Measurements from ENCODE around the gene PROC. TPM values are rescaled to one million over a fixed set of nuclear protein-coding genes. Genes with fewer than 3 reads are reported as not detected.

Gene PROC
- total and polyA plus RNA-seq, 10 donors, result 0.16 to 0.52 (median 0.21) TPM; not detected in 7

DNA sequence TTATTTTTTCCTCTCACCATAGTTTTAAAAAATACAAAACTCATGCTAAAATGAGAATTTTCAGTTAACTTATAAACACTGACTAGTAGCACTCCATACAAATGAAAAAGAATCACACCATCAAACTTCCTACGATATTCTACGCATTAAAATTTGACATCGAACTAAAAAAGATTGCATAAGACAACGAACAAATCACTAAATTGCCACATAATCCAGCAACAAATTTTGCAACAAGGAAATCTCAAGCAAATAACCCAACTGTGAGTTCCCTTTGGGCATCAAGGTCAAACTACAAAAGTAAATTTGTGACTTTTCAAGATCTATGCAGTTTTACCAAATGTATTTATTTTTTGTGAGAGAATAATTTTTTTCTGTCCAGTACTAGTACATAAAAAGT is 32.0 kb upstream of the PROC start:
- no peak for TF ChIP-seq POLR2AphosphoS5 (IDR thresholded peaks at IDR 0.05)
- TF ChIP-seq POLR2A (IDR thresholded peaks at IDR 0.05), result no peak
- no peak for TF ChIP-seq CTCF (IDR thresholded peaks at IDR 0.05 in 8 of 11, conservative IDR thresholded peaks at IDR 0.05 in 3 of 11)
- intact Hi-C loops (cut with DNase I; ENCODE audit: low total_unique reads), result no loop called here
- DNase-seq, result no peak

GRCh38 chr2:127386764-127387654 is 31.2 kb upstream of the PROC start:
- H3K27me3 ChIP-seq (replicated peaks in 1 of 7), result no peaks in the 10 kb centered on the region
- peak overlapping the region; percentile 89 to 100 (median 100) for H3K27ac ChIP-seq
- H3K4me3 ChIP-seq, result peak overlapping the region; percentile 50 to 91 (median 76)
- intact Hi-C loops (cut with DNase I; ENCODE audit: low total_unique reads), result no loop called here
- WGBS, 5 donors, result 1 to 2% (median 1%) methylated on average over 10 to 58 of the region's 58 CpGs
- H3K9me3 ChIP-seq, result no peaks in the 10 kb centered on the region
- no peaks in the 10 kb centered on the region for H3K36me3 ChIP-seq
- TF ChIP-seq CTCF (IDR thresholded peaks at IDR 0.05 in 8 of 11, conservative IDR thresholded peaks at IDR 0.05 in 3 of 11) (no peak), POLR2AphosphoS5 (IDR thresholded peaks at IDR 0.05) (peak in 1 of 3 donors; percentile 40), POLR2A (IDR thresholded peaks at IDR 0.05) (no peak)
- DNase-seq, result peak; percentile 97
- peaks cover 23 to 81% (median 59%) of the 10 kb centered on the region in 6 donors for H3K4me1 ChIP-seq

More for the DNA sequence above, 32.0 kb upstream of the PROC start:
- Histone ChIP-seq H3K9me3 (no peaks in the 10 kb centered on the region), H3K4me1 (peaks cover 23 to 89% (median 63%) of the 10 kb centered on the region in 6 donors), H3K4me3 (peak overlapping the region in 6 of 8 donors; percentile 56 to 91 (median 76)), H3K36me3 (no peaks in the 10 kb centered on the region), H3K27ac (peak overlapping the region; percentile 89 to 100 (median 100)), H3K27me3 (replicated peaks in 1 of 7) (no peaks in the 10 kb centered on the region)
- WGBS, 5 donors, result 41 to 78% (median 62%) methylated on average over 4 of the region's 4 CpGs

DNA sequence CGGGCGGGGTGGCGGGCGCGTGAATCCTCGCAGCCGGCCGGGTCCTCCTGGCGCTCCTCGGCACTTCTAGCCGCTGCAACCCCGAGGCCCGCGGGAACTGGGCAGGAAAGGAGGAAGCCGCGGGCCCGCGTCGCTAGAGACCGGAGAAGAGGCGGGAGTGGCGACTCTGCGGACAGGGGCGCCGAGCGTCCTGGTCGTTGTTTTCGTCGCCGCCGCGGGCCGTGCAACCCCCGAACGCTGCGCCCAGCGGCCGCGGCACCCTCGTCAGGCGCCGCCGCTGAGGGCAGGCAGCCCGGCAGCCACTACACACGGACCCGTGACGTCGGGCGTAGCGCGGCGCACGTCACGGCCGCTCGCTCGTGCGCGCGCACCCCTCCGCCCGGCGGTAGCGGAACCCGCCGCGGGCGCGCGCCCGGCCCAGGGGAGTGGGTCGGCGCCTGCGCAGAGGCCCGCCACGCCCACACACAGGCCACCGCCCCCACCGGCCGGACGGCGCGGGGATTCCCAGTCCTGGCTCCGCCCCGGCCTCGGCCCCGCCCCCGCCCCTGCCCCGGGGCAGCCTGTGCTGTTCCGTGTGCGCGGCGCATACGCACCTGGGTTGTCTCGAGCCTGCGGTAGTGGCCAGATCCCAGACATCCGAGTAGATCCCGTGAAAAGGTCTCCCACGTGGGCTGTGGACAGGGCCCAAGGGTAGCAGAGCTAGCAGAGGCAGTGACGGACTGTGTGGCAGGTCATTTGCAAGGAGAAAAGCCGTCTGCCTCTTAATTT is 30.4 kb upstream of the PROC start, which contains the start of gene MAP3K2:
MAP3K2 (minus strand) TSS at position 321 of the 768 bp plus-strand sequence. CDS start 44,846 bp downstream, outside the sequence.
- DNase-seq, result peak; percentile 98
- no peaks in the 10 kb centered on the region for H3K36me3 ChIP-seq
- WGBS, 5 donors, result 0% methylated on average over 43 to 100 of the region's 100 CpGs
- H3K4me3 ChIP-seq, result peak within 1 kb of the TSS; percentile 50 to 91 (median 76)
- peaks cover 19 to 73% (median 58%) of the 10 kb centered on the region in 6 donors for H3K4me1 ChIP-seq
- intact Hi-C loops (cut with DNase I; ENCODE audit: low total_unique reads), result no loop called here
- H3K27ac ChIP-seq, result peak within 1 kb of the TSS; percentile 89 to 100 (median 100)
- H3K9me3 ChIP-seq, result no peaks in the 10 kb centered on the region
- H3K27me3 ChIP-seq (replicated peaks in 1 of 7), result no peaks in the 10 kb centered on the region
- peak; percentile 94 to 96 (median 95) for TF ChIP-seq POLR2AphosphoS5 (IDR thresholded peaks at IDR 0.05)
- peak; percentile 59 to 74 (median 70) for TF ChIP-seq POLR2A (IDR thresholded peaks at IDR 0.05)
- TF ChIP-seq CTCF (IDR thresholded peaks at IDR 0.05 in 8 of 11, conservative IDR thresholded peaks at IDR 0.05 in 3 of 11), result no peak

Measured in spleen (tissue), 11 donors.